Inflammatory macrophage treated with lipopolysaccharide for 4 hours (primary cell): ENCODE results near the gene TIMD4.

ENCODE experiments used
- DNase-seq: peaks from one replicate; pipeline ENCODE4 v3.0.0-alpha.2; 2020

Gene TIMD4

GRCh38 chr5:156920861-156921431, 42.1 kb downstream of the TIMD4 start:
- DNase-seq, result no peak

- no peak for DNase-seq
These were observed 42.8 kb downstream of the TIMD4 start for GRCh38 chr5:156920042-156920860.

- no peak for DNase-seq
These were observed 44.6 kb downstream of the TIMD4 start for GRCh38 chr5:156918311-156918845.

- DNase-seq, result no peak
These were observed 48.7 kb downstream of the TIMD4 start for GRCh38 chr5:156914371-156914737.

DNA sequence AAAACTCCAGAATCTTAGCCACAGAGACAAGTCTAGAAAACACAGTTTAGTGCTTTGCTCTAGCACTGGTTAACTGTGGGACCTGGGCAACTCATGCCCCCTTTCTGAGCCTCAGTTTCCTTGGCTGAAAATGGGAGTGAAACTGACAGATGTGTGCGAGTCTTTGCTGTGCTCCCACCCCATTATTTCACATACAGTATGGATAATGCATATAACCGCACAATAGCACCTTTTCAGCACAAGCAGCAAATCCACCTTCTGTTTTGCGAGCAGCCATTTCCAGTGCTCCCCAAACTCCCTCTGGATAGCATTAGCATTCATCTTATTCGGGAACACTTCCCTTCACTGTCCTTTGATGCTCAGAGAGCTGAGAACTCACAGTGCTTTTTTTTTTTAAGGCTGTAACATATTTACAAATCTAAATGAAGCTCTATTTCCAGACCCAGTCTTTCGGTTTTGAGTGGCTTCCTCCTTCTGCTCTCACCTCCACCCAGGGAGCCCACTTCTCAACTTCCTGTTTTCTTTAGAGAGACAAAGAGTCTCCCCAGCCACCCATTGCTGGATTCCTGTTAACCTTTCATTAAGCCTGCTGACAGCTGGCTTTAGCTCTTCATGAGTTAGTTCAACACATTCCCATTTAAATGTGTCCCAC, 49.2 kb downstream of the TIMD4 start:
- peak; percentile 16 for DNase-seq

DNA sequence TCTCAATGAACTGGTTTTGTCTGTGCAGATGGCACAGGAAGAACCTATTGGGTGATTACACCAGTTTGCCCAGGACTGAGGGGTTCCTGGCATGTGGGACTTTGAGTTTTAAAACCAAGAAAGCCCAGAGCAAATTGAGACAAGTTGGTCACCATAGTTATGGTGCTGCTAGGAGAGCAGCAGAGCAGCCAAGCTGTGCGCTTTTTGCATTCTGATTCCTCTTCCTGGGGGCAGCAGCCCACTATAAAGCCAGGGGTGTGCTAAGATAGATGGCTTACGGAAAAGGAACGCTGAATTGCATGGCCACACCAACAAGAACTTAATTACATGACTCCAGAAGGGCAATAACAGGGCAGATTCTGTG, 49.7 kb downstream of the TIMD4 start:
- DNase-seq, result no peak

GRCh38 chr5:156912869-156913268, 50.2 kb downstream of the TIMD4 start:
- DNase-seq, result peak; percentile 11

DNA sequence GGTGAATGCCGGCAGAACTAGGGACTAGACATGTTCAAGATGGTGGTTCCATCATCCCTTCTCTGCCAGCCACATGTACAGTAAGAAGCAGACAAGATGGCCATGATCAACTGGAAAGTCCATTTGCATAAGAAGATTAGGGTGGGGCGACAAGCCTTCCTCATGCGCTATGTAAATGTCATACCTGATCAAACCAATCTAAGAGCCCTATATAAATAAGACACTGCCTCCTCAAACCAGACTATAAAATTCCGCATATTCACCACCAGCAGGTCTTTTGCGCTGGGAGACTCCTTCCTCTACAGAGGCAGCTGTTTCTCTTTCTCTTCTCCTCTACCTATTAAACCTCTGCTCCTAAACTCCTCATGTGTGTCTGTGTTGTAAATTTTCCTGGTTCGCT, 53.8 kb downstream of the TIMD4 start:
- no peak for DNase-seq

DNA sequence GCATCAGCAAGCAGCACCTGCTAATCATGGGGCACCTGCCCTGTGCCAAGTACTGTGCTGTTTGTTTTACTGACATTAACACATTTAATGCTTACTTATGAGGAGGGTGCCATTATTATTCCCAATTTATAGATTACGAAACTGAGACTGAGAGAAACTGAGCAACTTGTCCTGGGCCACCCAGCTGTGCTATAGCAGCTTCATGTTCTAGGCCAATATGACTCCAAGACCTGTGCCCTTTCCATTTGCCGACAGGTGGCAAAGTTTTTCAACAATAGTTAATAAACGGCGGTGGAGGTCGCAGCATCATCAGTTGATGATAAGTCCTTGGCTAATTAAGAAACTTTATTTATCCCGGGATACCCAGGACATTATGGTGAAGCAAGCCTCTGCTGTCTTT, 55.4 kb downstream of the TIMD4 start:
- no peak for DNase-seq

DNA sequence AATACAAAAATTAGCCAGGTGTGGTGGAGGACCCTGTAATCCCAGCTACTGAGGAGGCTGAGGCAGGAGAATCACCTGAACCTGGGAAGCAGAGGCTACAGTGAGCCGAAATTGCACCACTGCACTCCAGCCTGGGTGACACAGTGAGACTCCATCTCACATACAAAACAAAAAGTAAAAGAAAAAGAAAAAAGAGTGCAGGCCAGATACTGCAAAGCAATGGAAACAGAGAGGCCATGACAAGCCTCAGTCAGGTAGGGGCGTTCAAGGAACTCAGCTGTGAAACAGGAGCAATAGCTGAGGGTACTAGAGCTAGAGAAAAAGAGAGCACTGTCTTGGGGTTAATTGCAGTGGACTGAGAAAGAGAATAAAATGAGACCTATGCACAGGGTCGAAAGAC, 56.2 kb downstream of the TIMD4 start:
- DNase-seq, result no peak

DNA sequence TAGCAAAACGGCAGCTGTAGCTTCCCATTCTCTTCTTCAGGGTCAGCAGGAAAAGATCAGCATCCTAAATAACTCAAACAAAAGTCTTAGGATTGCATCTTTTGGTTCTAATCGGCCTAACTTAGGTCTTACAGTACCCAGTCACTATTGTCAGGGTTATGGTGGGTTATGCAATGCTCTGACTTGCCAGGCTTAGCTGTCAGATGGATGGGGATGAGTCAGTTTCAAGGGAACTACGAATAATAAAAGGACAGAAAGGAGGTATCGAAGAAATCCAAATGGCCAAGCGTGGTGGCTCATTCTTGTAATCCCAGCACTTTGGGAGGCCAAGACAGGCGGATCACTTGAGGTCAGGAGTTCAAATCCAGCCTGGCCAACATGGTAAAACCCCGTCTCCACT, 66.5 kb downstream of the TIMD4 start:
- DNase-seq, result no peak

- DNase-seq, result no peak
These were observed 69.5 kb downstream of the TIMD4 start for GRCh38 chr5:156893517-156893916.

DNA sequence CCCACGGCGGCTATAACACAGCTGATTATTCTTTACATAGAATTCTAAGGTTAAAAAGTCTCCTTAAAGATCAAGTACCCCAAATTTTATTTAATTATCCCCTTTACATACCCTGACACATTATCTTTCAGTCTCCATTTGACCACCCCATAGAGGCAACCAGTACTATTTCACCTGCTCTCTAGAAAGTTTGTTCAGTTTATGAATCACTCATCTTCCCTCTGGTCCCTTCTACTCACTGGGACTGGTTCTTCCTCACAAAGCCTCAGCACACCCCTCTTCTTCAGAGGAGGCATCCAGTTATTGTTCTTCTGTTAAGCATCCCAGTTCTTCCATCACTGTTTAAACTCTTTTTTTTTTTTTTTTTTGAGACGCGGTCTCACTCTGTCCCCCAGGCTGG, 70.2 kb downstream of the TIMD4 start:
- DNase-seq, result no peak

GRCh38 chr5:156892223-156892622, 70.8 kb downstream of the TIMD4 start:
- no peak for DNase-seq

- no peak for DNase-seq
These were observed 74.5 kb downstream of the TIMD4 start for GRCh38 chr5:156888520-156888919.

- no peak for DNase-seq
These were observed 79.6 kb downstream of the TIMD4 start for GRCh38 chr5:156883316-156883875.

DNA sequence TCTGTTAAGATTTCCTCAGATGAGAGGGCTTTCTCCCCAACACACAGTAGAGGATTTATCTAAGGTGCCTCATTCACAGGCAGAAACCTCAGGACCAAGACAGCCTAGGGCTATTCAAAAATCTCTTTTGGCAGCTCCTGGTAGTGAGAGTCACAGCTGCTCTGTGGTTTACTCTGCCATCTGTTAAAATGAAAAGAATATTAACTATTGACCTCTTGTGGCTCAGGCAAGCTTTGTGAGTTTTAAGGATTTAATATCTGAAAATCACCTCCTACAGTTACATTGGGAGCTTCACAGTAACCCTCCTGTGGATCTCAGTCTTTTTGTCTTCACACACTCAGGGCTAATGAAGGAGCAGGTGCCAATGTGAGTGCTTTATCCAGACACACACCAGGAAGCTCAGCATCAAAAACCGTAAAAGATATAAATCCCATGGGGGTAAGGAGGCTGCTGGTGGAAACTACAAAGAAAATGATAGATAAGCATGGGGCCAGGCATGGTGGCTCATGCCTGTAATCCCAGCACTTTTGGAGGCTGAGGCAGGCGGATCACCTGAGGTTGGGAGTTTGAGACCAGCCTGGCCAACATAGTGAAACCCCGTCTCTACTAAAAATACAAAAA, 83.3 kb downstream of the TIMD4 start:
- no peak for DNase-seq

GRCh38 chr5:156871212-156871611, 91.8 kb downstream of the TIMD4 start:
- no peak for DNase-seq

DNA sequence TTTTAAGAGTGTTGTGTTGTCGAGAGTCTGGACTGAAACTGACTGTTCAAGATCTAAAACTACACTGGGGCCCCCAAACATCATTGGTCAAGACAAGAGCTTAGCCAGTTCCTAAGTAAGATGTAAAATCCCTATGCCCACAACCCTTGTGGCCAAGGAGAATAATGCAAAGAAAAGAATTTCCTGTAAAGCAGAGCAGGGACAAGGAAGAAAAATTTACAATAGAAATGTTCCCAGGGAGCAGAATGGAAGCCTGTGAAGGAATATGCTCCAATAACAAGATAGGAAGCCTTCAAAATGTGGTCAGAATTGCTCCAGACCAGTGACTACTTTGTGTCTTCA, 92.6 kb downstream of the TIMD4 start:
- DNase-seq, result no peak
